ENCODE results near the gene MFN2. TPM values are rescaled to one million over a fixed set of nuclear protein-coding genes. Genes with fewer than 3 reads are reported as not detected.

The MFN2 gene
- polyA plus RNA-seq, 1 of the 3 experiments (the other 2 are of a cell fraction) = 43.2 TPM

DNA sequence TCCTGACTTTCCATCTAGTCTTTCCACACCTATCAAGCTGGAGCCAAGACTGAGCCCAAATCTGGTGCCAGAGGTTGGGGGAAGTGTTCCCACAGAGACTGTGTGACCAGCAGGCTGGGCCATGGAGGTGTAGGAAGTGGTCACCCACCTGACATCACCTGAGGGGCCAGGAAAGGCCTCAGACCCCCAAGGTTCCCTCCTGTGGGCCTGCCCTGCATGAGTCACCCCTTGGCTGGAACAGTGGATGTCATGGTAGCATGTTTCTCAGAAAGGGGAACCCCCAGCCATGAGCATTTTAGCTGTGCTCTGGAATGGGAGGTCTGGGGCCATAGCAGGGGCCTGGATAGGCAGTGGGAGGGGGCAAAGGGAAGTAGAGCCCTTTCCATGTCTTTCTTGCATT is 77.1 kb downstream of the MFN2 start:
- TF ChIP-seq RFX5 (IDR thresholded peaks at IDR 0.05; ENCODE audit: low read length) = no peak
- no peak for TF ChIP-seq NFIC (IDR thresholded peaks at IDR 0.05; ENCODE audit: borderline replicate concordance)
- peaks cover 0 to 22% of the 10 kb centered on the region in 2 experiments; a peak in 2 of 4 replicates for H3K4me1 ChIP-seq (ENCODE audit: control insufficient read depth in 1 of 2, insufficient read depth in 2 of 2, low read depth in 1 of 2, low read length in 1 of 2)
- 0 out of 2 replicates have a peak, but pooled peaks cover 10% of the 10 kb centered on the region for H3K27me3 ChIP-seq (ENCODE audit: insufficient read depth)
- H3K9me3 ChIP-seq = no peaks in the 10 kb centered on the region
- ChIA-PET POLR2A (no interaction called here), CTCF (interaction anchor here (1.0 to 1.1 kb wide), 3 partner anchors 20 to 145 kb away, joined by 3 to 4 read pairs (median 4); no protein-coding TSS in a partner anchor)
- no peak overlapping the region for H3K4me3 ChIP-seq (ENCODE audit: low read depth in 2 of 2, low read length in 1 of 2)
- no peak overlapping the region for H3K9ac ChIP-seq
- H2AFZ ChIP-seq (ENCODE audit: low read depth) = no peak overlapping the region
- no peaks in the 10 kb centered on the region for H3K9me2 ChIP-seq
- H4K20me1 ChIP-seq (ENCODE audit: insufficient read depth) = no peaks in the 10 kb centered on the region
- no peak for DNase-seq
- no peaks in the 10 kb centered on the region for H3K79me2 ChIP-seq (ENCODE audit: insufficient read depth)
- no peak overlapping the region for H3K4me2 ChIP-seq
- no peaks in the 10 kb centered on the region for H3K36me3 ChIP-seq (replicated peaks in 1 of 2; ENCODE audit: control insufficient read depth in 1 of 2, insufficient read depth in 2 of 2, low read length in 1 of 2)
- no peaks in the 10 kb centered on the region for H3F3A ChIP-seq (replicated peaks; ENCODE audit: insufficient read depth)
- no peak overlapping the region for H3K27ac ChIP-seq (ENCODE audit: low read depth in 2 of 2, low read length in 1 of 2)

DNA sequence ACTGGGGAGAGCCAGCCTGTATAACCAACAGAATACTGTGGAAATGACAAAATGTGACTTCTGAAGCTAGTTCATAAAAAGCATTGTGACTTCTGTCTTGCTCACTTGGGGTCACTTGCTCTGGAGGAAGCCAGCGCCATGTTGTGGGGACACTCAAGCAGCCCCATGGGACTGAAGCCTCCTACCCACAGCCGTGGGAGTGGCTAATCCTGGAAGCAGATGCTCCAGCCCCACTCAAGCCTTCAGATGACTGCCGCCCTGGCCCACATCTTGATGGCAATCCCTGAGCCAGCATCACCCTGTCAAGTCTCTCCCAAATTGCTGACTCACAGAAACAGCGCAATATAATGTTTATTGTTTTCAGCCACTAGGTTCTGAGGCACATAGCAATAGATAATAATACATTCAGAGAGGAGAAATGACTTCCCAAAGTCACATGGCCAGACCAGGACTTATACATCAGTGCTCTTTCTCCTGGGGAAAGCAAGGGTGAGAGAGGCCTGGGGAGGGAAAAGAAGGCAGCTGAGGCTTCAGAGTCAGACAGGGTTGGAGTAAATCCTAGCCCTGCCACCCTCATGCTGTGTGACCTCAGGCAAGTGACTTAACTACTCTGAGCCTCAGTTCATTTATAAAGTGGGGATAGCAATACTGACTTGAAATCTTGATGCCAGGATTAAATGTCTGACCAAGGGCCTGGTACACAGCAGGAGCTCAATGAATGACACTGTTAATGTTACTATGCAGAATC is 77.9 kb downstream of the MFN2 start:
- no peak overlapping the region for H3K4me3 ChIP-seq (ENCODE audit: low read depth in 2 of 2, low read length in 1 of 2)
- no peaks in the 10 kb centered on the region for H3K79me2 ChIP-seq (ENCODE audit: insufficient read depth)
- no peak overlapping the region for H3K4me2 ChIP-seq
- no peak overlapping the region for H3K27ac ChIP-seq (ENCODE audit: low read depth in 2 of 2, low read length in 1 of 2)
- no peaks in the 10 kb centered on the region for H3K36me3 ChIP-seq (replicated peaks in 1 of 2; ENCODE audit: control insufficient read depth in 1 of 2, insufficient read depth in 2 of 2, low read length in 1 of 2)
- no peaks in the 10 kb centered on the region for H3F3A ChIP-seq (replicated peaks; ENCODE audit: insufficient read depth)
- H3K9me2 ChIP-seq = no peaks in the 10 kb centered on the region
- DNase-seq = no peak
- H4K20me1 ChIP-seq (ENCODE audit: insufficient read depth) = no peaks in the 10 kb centered on the region
- no peaks in the 10 kb centered on the region for H3K9me3 ChIP-seq
- ChIA-PET CTCF (interaction anchor here (1.0 to 1.4 kb wide), 2 partner anchors 21 to 23 kb away, joined by 3 to 4 read pairs; no protein-coding TSS in a partner anchor), POLR2A (no interaction called here)
- no peak overlapping the region for H3K9ac ChIP-seq
- peaks cover 15% of the 10 kb centered on the region for H3K27me3 ChIP-seq (ENCODE audit: insufficient read depth)
- 75% methylated on average over 4 of the region's 4 CpGs for WGBS (ENCODE audit: low lambda C conversion rate)
- H2AFZ ChIP-seq (ENCODE audit: low read depth) = no peak overlapping the region
- TF ChIP-seq POLR2AphosphoS5 (IDR thresholded peaks at IDR 0.05; ENCODE audit: low read depth, low read length) (no peak), RFX5 (IDR thresholded peaks at IDR 0.05; ENCODE audit: low read length) (no peak), CHD2 (IDR thresholded peaks at IDR 0.05; ENCODE audit: low read length, partially characterized antibody) (no peak), GABPA (IDR thresholded peaks at IDR 0.05; ENCODE audit: low read depth) (no peak), MXI1 (IDR thresholded peaks at IDR 0.05; ENCODE audit: low read depth, low read length) (no peak), FOSL2 (IDR thresholded peaks at IDR 0.05; ENCODE audit: borderline replicate concordance, low read depth) (no peak), GATA2 (CRISPR knock-in tag; IDR thresholded peaks at IDR 0.05) (no peak), SMC3 (IDR thresholded peaks at IDR 0.05; ENCODE audit: low read depth, low read length) (no peak), MEF2A (IDR thresholded peaks at IDR 0.05; ENCODE audit: borderline replicate concordance, low read depth) (no peak), TCF12 (IDR thresholded peaks at IDR 0.05) (no peak), SIN3A (IDR thresholded peaks at IDR 0.05; ENCODE audit: borderline replicate concordance, low read depth, low read length) (no peak), NFIC (IDR thresholded peaks at IDR 0.05; ENCODE audit: borderline replicate concordance) (no peak)
- TF ChIP-seq, protein P1, sequence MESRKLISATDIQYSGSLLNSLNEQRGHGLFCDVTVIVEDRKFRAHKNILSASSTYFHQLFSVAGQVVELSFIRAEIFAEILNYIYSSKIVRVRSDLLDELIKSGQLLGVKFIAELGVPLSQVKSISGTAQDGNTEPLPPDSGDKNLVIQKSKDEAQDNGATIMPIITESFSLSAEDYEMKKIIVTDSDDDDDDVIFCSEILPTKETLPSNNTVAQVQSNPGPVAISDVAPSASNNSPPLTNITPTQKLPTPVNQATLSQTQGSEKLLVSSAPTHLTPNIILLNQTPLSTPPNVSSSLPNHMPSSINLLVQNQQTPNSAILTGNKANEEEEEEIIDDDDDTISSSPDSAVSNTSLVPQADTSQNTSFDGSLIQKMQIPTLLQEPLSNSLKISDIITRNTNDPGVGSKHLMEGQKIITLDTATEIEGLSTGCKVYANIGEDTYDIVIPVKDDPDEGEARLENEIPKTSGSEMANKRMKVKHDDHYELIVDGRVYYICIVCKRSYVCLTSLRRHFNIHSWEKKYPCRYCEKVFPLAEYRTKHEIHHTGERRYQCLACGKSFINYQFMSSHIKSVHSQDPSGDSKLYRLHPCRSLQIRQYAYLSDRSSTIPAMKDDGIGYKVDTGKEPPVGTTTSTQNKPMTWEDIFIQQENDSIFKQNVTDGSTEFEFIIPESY (IDR thresholded peaks at IDR 0.05; ENCODE audit: borderline replicate concordance, low read depth) = no peak
- TF ChIP-seq, protein P2, sequence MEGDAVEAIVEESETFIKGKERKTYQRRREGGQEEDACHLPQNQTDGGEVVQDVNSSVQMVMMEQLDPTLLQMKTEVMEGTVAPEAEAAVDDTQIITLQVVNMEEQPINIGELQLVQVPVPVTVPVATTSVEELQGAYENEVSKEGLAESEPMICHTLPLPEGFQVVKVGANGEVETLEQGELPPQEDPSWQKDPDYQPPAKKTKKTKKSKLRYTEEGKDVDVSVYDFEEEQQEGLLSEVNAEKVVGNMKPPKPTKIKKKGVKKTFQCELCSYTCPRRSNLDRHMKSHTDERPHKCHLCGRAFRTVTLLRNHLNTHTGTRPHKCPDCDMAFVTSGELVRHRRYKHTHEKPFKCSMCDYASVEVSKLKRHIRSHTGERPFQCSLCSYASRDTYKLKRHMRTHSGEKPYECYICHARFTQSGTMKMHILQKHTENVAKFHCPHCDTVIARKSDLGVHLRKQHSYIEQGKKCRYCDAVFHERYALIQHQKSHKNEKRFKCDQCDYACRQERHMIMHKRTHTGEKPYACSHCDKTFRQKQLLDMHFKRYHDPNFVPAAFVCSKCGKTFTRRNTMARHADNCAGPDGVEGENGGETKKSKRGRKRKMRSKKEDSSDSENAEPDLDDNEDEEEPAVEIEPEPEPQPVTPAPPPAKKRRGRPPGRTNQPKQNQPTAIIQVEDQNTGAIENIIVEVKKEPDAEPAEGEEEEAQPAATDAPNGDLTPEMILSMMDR (IDR thresholded peaks at IDR 0.05) = no peak
- TF ChIP-seq, protein P3, sequence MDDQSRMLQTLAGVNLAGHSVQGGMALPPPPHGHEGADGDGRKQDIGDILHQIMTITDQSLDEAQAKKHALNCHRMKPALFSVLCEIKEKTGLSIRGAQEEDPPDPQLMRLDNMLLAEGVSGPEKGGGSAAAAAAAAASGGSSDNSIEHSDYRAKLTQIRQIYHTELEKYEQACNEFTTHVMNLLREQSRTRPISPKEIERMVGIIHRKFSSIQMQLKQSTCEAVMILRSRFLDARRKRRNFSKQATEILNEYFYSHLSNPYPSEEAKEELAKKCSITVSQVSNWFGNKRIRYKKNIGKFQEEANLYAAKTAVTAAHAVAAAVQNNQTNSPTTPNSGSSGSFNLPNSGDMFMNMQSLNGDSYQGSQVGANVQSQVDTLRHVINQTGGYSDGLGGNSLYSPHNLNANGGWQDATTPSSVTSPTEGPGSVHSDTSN (IDR thresholded peaks at IDR 0.05) = no peak
- TF ChIP-seq, protein P4, sequence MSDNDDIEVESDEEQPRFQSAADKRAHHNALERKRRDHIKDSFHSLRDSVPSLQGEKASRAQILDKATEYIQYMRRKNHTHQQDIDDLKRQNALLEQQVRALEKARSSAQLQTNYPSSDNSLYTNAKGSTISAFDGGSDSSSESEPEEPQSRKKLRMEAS (IDR thresholded peaks at IDR 0.05; ENCODE audit: low read depth) = no peak
- TF ChIP-seq, protein P5, sequence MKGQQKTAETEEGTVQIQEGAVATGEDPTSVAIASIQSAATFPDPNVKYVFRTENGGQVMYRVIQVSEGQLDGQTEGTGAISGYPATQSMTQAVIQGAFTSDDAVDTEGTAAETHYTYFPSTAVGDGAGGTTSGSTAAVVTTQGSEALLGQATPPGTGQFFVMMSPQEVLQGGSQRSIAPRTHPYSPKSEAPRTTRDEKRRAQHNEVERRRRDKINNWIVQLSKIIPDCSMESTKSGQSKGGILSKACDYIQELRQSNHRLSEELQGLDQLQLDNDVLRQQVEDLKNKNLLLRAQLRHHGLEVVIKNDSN (IDR thresholded peaks at IDR 0.05; ENCODE audit: borderline replicate concordance, low read depth) = no peak
- TF ChIP-seq, protein P6, sequence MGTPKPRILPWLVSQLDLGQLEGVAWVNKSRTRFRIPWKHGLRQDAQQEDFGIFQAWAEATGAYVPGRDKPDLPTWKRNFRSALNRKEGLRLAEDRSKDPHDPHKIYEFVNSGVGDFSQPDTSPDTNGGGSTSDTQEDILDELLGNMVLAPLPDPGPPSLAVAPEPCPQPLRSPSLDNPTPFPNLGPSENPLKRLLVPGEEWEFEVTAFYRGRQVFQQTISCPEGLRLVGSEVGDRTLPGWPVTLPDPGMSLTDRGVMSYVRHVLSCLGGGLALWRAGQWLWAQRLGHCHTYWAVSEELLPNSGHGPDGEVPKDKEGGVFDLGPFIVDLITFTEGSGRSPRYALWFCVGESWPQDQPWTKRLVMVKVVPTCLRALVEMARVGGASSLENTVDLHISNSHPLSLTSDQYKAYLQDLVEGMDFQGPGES (IDR thresholded peaks at IDR 0.05; ENCODE audit: low read depth, low read length) = no peak
- peaks cover 1 to 20% of the 10 kb centered on the region in 2 experiments; a peak in 2 of 4 replicates for H3K4me1 ChIP-seq (ENCODE audit: control insufficient read depth in 1 of 2, insufficient read depth in 2 of 2, low read depth in 1 of 2, low read length in 1 of 2)

Data from SK-N-SH (cell line).